Stimulated activated CD8-positive, alpha-beta memory T cell treated with anti-CD3 and anti-CD28 coated beads, Interleukin-12 subunit alpha, Interleukin-12 subunit beta, amount 100 ng/mL, for 24 hours (primary cell): ENCODE data around the gene C7.
"Not testable (repeated sequence)": the region's sequence is repeated elsewhere in the genome, so short reads cannot be mapped to it uniquely, and the experiment has no call there.

ENCODE experiments used
- DNase-seq: peaks from one replicate; pipeline ENCODE4 v3.0.0-alpha.2; 2020; ENCODE audit errors: extremely low read depth

Gene C7

DNA sequence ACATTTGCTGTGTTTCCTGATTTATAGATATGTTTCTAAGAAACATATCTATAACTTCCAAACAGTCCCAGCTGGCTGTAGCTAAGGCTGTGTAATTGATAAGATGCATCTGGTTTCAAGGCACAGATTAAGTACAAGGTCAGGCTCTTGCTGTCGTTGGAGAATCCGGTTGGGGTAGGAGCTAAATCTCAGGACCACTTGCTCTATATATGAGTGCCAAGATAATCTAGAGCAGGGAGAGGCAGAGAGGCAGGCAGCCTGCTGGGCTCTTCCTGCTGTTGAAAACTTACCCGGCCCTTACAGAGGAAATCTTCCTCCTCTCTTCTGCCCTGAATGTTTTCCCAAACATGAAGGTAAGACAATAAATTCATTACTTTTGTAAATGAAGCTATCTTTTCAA is at the start of gene C7:
C7 (plus strand) TSS at position 234 of the 400 bp plus-strand sequence; CDS start at position 348, 114 bp downstream.
- DNase-seq = no peak

DNA sequence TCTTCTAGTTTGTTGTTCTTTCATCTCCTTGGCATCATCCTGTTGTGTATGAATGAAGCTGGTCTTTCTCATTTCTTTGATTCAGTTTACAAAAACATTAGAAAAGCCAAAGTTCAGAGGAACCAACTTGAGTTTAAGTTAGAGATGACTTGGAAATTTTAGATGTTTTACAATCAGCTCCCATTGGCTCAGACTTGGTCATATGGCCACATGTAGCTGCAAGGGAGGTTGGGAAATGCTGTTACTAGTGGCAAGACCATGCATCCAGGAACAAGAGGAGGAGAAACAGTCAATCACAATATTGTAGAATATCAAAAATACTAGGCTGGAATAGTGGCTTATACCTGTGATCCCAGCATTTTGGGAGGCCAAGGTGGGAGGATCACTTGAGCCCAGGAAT is 48.6 kb upstream of the C7 start:
- no peak for DNase-seq

DNA sequence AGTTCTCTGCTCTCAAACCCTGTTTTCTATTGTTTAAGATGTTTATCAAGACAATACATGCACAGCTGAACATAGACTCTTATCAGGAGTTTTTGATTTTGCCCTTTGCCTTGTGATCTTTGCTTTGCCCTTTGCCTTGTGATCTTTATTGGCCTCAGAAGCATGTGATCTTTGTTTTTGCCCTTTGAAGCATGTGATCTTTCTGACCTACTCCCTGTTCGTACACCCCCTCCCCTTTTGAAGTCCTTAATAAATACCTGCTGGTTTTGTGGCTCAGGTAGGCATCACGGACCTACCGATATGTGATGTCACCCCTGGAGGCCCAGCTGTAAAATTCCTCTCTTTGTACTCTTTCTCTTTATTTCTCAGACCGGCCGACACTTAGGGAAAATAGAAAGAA is 44.3 kb upstream of the C7 start:
- not testable (repeated sequence) for DNase-seq

DNA sequence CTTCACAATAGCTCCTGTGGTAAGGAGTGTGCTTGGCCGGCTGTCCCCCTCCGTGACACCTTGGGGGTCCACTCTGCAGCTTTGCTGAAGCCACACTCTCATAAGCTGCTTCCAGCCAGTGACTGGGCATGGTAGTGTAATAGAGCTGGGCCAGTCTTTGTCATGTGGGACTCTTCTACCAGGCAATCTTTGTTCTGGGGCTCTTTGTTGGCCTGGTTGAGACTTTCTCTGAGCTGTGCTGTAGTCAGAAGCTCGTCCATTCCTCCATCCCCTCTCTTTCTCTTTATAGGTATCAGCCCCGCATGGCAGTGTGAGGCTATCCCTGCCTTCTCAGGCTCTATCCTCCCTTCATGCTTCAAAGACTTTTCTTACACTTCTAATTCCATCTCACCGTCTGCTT is 42.5 kb upstream of the C7 start:
- no peak for DNase-seq

DNA sequence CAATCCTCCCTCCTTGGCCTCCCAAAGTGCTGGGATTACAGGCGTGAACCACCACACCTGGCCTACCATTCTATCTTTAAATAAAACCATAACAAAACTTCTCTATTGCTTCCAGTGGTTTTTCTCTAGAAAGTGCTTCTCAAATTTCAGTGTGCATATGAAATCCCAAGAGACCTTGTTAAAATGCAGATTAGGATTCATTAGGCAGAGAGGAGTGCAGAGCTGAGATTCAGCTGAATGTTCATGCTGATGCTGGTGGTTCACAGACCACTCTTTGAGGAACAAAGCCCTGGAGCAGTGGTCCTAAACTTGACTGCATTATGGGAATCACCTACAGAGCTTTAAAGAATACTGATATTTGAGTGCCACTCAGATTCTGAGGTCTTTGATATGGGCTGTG is 39.9 kb upstream of the C7 start:
- DNase-seq = no peak

DNA sequence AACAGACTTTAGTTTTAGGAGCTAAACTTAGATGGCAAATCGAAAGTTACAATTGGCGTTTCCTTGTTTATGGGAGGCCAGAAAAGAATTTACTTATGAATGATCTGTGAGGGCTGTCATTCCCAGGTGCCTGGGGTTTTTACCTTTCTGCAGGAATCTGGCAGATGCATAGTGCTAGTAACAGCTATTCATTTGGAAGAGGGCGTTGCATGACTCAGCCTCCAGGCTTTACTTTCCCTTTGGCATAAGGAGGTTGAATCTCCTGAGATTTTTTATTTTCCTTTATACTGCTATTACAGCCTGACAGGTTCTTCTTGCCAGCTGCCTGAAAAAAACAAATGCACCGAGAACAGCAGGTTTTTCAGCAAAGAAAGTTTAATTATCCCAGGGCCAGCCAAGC is 38.1 kb upstream of the C7 start:
- no peak for DNase-seq

DNA sequence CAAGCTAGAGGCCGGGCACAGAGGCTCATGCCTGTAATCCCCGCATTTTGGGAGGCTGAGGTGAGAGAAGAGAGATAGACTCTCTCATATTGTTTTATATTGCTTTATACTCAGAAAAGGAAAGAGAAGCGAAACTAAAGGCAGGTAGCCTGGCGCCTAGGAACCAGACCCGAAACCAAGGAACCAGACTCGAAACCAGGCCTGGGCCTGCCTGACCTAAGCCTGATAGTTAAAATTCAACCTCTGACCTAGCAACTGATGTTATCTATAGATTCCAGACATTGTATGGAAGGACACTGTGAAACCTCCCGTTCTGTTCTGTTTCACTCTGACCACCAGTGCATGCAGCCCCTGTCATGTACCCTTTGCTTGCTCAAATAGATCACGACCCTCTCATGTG is 37.0 kb upstream of the C7 start:
- DNase-seq = not testable (repeated sequence)

DNA sequence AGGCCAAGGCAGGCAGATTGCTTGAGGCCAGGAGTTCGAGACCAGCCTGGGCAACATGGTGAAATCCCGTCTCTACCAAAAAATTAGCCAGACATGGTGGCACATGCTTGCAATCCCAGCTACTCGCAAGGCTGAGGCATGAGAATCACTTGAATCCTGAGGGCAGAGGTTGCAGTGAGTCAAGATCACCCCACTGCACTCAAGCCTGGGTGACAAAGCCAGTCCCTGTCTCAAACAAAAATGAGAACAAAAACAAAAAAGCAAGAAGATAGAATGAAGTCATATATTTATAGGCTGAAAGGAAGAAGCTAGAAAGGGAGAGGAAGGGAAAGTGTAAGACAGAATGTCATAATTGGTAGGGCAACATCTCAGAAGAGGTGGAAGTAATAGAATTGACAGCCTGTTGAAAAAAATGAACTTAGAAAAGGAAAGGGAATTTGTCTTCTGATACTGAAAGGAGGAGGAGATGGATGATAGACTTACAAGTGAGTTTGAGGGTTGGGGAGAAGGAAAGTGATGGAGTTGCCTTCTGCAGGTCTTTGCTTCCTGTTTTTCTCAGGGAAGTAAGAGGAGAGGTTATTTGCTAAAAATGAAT is 35.9 kb upstream of the C7 start:
- no peak for DNase-seq

DNA sequence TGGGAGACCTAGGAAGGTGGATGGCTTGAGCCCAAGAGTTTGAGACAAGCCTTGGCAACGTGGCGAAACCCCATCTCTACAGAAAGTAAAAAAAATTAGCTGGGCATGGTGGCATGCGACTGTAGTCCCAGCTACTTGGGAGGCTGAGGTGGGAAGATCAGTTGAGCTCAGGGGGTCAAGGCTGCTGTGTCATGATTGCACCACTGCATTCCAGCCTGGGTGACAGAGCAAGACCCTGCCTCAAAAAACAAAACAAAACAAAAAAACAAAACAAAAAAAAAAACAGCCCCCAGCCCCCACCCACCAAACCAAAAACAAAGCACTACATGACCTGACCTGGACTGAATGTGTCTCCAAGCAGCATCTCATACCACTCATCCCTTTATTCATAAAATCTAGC is 33.3 kb upstream of the C7 start:
- DNase-seq = no peak

DNA sequence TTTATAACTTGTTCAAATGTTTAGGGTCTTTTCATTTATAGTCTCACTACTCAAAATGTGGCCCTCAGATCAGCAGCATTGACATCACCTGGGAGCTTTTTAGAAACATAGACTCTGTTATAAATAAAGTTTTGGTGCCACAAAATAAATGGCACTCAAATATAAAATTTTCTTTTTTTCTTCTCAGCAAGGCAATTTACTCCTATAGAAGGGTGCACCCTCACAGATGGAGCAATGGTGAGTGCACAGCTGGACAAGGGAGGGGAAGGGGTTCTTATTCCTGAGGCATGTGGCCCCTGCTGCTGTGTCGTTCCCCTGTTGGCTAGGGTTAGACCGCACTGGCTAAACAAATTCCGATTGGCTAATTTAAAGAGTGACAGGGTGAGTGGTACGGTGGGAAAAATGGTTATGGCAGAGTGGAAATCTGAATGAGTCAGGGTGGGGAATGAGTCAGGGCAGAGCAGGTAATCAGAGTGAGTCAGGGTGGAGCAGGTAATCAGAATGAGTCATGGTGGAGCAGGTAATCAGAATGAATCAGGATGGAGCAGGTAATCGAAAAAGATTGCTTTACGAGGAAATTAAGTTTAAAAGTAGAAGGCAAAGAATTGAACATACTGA is 31.8 kb upstream of the C7 start:
- DNase-seq = no peak

DNA sequence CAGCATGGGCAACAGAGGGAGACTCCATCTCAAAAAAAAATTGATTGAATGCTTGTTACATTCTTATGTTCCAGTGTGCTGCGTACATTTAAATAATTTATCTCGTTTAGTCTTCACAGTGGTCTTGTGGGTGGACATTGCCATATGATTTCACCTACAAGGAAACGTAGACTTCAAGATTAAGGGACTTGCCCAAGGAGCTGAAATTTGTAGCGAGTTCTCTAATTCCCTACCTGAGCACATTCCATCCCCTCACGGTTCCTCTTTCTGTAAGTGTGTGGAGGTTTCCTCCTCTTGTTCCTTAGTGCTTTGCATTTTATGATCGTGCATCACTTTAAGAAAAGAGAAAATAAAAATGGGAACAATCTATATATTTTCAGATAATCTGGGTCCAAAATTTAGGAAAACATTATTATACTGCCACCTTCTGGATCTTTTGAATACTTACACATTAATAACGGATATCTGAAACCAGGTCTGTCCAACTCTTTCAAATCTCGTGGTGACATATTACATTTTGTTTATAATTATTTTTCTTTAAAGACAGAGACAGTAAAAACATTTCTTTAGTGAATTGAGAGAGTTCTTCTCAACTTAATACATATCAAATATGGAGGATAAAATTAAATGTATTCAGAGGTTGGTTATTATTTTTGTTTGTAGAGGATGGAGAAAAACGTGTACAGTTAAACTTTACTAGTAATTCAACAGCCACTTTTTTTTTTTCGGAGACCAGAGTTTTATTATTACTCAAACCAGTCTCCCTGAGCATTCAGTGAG is 29.9 kb upstream of the C7 start:
- DNase-seq = no peak

DNA sequence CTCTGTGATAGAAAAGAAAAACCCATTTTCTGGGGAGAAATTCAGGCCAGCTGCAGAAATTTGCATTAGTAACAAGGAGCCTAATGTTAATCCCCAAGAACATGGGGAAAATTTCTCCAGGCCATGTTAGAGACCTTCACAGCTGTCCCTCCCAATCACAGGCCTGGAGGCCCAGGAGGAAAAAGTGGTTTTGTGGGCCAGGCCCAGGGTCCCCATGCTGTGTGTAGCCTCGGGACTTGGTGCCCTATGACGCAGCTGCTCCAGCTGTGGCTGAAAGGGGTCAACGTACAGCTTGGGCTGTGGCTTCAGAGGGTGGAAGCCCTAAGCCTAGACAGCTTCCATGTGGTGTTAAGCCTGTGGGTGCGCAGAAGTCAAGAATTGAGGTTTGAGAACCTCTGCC is 27.0 kb upstream of the C7 start:
- no peak for DNase-seq

DNA sequence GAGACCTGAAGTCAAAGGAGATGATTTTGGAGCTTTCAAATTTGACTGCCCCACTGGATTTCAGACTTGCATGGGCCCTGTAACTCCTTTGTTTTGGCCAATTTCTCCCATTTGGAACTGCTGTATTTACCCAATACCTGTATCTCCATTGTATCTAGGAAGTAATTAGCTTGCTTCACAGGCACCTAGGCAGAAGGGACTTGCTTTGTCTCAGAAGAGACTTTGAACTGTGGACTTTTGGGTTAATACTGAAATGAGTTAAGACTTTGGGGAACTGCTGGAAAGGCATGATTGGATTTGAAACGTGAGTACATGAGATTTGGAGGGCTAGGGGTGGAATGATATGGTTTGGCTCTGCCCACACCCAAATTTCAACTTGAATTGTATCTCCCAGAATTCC is 26.2 kb upstream of the C7 start:
- DNase-seq = not testable (repeated sequence)

DNA sequence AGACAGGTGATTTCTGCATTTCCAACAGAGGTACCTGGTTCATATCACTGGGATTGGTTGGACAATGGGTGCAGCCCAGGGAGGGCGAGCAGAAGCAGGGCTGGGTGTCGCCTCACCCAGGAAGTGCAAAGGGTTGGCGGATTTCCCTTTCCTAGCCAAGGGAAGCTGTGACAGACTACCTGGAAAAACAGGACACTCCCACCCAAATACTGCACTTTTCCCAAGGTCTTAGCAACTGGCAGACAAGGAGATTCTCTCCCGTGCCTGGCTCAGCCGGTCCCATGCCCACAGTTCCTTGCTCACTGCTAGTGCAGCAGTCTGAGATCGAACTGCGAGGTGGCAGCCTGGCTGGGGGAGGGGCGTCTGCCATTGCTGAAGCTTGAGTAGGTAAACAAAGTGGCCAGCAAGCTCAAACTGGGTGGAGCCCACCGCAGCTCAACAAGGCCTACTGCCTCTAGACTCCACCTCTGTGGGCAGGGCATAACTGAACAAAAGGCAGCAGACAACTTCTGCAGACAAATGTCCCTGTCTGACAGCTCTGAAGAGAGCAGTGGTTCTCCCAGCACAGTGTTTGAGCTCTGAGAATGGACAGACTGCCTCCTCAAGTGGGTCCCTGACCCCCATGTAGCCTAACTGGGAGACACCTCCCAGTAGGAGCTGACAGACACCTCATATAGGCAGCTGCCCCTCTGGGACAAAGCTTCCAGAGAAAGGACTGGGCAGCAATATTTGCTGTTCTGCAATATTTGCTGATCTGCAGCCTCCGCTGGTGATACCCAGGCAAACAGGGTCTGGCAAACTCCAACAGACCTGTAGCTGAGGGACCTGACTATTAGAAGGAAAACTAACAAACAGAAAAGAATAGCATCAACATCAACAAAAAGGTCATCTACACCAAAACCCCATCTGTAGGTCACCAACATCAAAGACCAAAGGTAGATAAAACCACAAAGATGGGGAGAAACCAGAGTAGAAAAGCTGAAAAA is 13.6 kb upstream of the C7 start:
- not testable (repeated sequence) for DNase-seq

DNA sequence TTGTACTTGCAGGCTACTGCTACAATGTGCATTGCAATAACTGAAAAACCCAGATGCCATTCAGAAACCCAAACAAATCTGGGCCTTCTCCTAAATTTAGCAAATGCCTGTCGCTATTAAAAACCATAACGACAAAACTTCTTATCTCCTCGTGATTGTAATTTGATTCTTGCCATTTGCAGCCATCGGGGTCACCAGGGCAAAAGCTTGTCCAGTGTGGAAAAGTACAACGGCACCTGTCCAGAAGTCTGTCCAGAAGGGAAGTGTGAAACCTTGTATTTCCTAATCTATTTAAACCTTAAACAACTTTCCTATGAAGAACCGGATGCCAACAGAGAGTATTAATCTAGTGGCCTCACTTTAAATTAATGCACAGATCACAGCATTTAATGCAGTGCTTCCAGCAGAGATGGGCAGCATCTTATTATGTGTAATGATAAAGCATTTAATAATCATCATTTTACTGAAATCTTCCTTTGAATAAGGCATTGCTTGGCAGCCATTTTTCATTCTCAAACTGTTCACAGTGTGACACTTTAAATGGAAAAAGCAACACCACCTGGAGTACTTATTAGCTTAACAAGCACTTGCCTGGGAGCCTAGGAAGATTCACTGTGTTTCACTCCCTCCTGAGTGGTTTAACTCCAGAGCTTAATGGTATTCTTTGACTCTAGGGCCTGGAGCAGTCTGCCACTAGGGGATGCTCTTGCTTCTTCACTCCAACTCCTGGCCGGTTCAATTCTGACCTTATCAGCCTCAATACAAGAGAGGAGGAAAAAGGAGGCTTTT is 4.9 kb upstream of the C7 start:
- DNase-seq = no peak

DNA sequence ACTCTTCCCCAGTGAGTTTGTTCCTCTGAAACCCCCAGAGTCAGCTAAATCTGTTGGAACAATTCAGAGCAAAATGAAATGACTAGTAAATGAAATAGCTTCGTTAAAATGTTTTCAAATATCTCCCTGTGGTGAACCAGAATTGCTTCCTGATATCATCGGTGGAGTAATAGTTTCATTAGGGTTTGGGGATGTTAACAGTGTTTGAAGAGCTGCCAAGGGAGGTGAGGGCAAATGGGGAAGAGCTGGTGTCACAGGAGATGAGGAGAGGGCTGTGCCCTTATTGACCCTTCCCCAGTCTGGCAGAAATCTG is 4.3 kb upstream of the C7 start:
- no peak for DNase-seq

DNA sequence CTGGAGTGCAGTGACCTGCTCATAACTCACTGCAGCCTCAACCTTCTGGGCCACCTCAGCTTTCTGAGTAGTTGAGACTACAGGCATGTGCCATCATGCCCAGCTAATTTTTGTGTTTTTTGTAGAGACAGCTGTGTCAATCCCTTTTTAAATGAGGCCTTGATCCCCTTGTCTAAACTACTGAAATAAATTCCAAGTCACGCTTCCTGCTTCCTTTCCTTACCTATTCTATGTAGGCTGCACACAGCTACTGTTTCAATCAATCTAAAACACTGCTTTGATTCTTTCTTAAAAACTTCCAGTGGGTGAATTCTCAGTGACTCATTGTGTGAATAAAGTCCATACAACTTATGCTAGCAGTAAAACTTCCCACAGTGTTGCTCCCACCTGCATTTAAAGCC is 2.9 kb upstream of the C7 start:
- DNase-seq = no peak

DNA sequence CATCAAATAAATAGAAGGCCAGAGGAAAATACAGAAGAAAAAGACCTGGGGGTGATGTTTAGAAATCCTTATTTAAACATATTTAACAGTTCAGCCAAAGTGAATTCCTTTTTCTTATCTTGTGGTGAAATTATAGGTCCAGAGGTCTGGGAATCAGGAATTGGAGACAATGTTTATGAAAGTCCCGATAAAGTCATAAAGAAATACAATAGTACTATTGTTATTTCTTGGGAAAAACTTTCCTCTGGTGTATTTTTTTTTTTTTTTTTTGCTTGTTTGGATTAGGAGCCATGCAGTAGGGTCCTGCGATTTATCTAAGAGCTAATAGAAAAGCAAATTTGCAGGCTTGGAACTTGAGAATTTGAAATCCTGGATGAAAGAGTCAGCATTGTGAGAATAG is 426 bp downstream of the C7 start:
- DNase-seq = no peak

DNA sequence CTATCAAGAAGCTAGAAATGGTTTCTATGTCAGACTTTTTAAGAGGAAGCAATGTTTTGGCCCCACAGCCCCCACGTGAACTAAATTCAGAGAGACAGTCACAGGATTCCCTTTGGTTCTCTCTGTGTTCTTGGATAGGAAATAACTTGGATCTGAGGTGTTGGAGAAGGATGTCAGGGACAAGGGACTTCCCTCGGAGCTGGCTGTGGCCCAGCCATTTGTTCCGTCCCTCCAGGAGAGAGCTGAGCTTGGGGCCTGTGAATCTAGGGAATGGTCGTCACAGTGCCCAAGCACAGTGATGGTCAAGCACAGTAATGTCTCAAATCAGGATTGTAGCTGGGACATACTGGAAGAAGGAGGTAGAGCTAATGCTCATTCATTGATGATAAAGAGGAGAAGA is 2.0 kb downstream of the C7 start:
- DNase-seq = no peak

DNA sequence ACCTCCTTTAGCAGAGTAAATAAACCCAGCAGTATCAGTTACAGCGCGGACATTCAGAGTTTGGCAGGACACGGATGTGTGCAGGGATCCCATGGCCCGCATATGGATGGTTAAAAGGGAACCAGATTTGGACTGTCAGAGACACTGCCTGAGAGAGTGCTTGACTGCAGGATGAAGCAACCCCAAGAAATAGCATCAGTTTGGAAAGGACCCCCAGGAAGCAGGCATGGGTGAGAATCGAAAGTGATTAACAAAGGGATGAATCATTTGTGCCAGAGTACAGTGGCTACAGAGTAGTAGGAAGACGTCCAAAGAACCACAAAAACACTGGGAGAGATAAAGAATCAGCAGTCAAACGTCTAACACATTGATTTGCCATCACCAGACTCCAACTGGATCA is 5.5 kb downstream of the C7 start:
- no peak for DNase-seq

DNA sequence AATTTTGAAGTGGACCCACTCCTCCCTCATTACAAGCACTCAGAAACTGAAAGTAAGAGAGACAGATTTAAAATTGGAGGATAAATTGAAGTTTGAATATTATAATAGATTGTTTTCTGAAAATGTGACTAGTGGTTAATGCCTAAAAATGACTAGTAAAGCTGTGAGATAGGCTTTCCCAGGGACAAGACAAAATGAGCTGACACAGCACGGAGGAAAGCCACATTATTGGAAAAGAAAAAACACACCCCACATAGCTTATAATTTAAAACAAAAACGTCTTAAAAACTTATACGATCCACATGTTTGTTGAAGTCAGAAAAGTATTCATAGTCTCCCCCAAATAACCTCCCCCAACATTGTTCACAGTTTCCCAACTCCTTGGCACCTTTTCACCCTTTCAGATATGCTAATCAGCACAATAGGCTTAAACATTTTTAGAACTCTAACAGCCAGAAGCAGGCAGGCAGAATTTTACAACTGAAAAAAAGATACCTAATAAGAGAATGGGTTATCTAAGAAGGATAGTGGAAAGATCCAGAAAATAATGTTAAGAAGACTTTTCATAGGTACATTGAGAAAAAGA is 6.1 kb downstream of the C7 start:
- DNase-seq = no peak
